Mesenchymal stem cell (in vitro differentiated cells and primary cell): Measurements from ENCODE around the gene MEGF11.

Experiments
- DNase-seq: peaks from one replicate; pipeline ENCODE4 v3.0.0-alpha.2; 2013
- H2AFZ ChIP-seq: one replicate; pipeline ENCODE4 v1.6.1; 2013; ENCODE audit warnings: low read depth, mild to moderate bottlenecking, control low read depth, inconsistent platforms, low read length, moderate library complexity
- H2AK5ac ChIP-seq: 2 replicates; pipeline ENCODE4 v1.6.1; 2013; ENCODE audit warnings: low read length, moderate library complexity, mild to moderate bottlenecking, inconsistent platforms; ENCODE audit not compliant: severe bottlenecking
- H2BK120ac ChIP-seq: one replicate; pipeline ENCODE4 v1.6.1; 2013; ENCODE audit warnings: low read depth, mild to moderate bottlenecking, inconsistent platforms, low read length, moderate library complexity
- H2BK12ac ChIP-seq, 2 experiments: one replicate each; pipeline ENCODE4 v1.6.1; 2013; ENCODE audit warnings: inconsistent platforms in 2 of 2, low read length in 2 of 2, mild to moderate bottlenecking in 2 of 2, moderate library complexity in 2 of 2, control low read depth in 1 of 2
- H2BK15ac ChIP-seq: one replicate; pipeline ENCODE4 v1.6.1; 2013; ENCODE audit warnings: mild to moderate bottlenecking, low read depth, inconsistent platforms; ENCODE audit not compliant: poor library complexity, severe bottlenecking
- H2BK5ac ChIP-seq: 2 replicates; pipeline ENCODE4 v1.6.1; 2013; ENCODE audit warnings: low read depth, mild to moderate bottlenecking, low read length, control low read depth, inconsistent platforms; ENCODE audit not compliant: poor library complexity, severe bottlenecking
- H3K14ac ChIP-seq, 2 experiments: one replicate each; pipeline ENCODE4 v1.6.1; 2013; ENCODE audit warnings: inconsistent platforms in 2 of 2, low read length in 2 of 2, control low read depth in 1 of 2, mild to moderate bottlenecking in 1 of 2, moderate library complexity in 1 of 2
- H3K18ac ChIP-seq, 2 experiments: one replicate each; pipeline ENCODE4 v1.6.1; 2013; ENCODE audit warnings: inconsistent platforms in 2 of 2, low read length in 2 of 2, control low read depth in 1 of 2, low read depth in 1 of 2, mild to moderate bottlenecking in 1 of 2
- H3K23ac ChIP-seq, 2 experiments: one replicate each; pipeline ENCODE4 v1.6.1; 2013; ENCODE audit warnings: inconsistent platforms in 2 of 2, low read length in 2 of 2, mild to moderate bottlenecking in 2 of 2, moderate library complexity in 2 of 2, control low read depth in 1 of 2
- H3K27ac ChIP-seq: 2 replicates; pipeline ENCODE4 v1.5.1; 2013; ENCODE audit warnings: mild to moderate bottlenecking, moderate library complexity, low read length, control low read depth, inconsistent platforms; ENCODE audit not compliant: poor library complexity, severe bottlenecking
- H3K27me3 ChIP-seq, 2 experiments: 2 replicates each; pipeline versions ENCODE4 v1.6.1 to v1.7.0; 2013; ENCODE audit warnings: low read length in 2 of 2, mild to moderate bottlenecking in 2 of 2, moderate library complexity in 2 of 2, control low read depth in 1 of 2, inconsistent platforms in 1 of 2; ENCODE audit not compliant: control insufficient read depth in 1 of 2, insufficient read depth in 1 of 2
- H3K36me3 ChIP-seq, 2 experiments: 2 replicates each; pipeline versions ENCODE4 v1.6.1 to v1.7.0; 2013; ENCODE audit warnings: low read length in 2 of 2, control low read depth in 1 of 2, inconsistent platforms in 1 of 2, low read depth in 1 of 2, mild to moderate bottlenecking in 1 of 2; ENCODE audit not compliant: insufficient read depth in 2 of 2, control insufficient read depth in 1 of 2
- H3K4ac ChIP-seq, 2 experiments: one replicate each; pipeline ENCODE4 v1.6.1; 2013; ENCODE audit warnings: inconsistent platforms in 2 of 2, low read length in 2 of 2, mild to moderate bottlenecking in 2 of 2, moderate library complexity in 2 of 2, control low read depth in 1 of 2, low read depth in 1 of 2
- H3K4me1 ChIP-seq: 2 replicates; pipeline ENCODE4 v1.6.1; 2013; ENCODE audit warnings: low read depth, low read length, control low read depth; ENCODE audit not compliant: control insufficient read depth, insufficient read depth
- H3K4me2 ChIP-seq: 2 replicates; pipeline ENCODE4 v1.6.1; 2013; ENCODE audit warnings: low read length, mild to moderate bottlenecking, inconsistent platforms; ENCODE audit not compliant: poor library complexity, severe bottlenecking
- H3K4me3 ChIP-seq, 2 experiments: 2 replicates each; pipeline versions ENCODE4 v1.5.1 to v1.7.0; 2013; ENCODE audit warnings: low read length in 2 of 2, mild to moderate bottlenecking in 2 of 2, control low read depth in 1 of 2, low read depth in 1 of 2; ENCODE audit not compliant: insufficient read depth in 1 of 2
- H3K79me1 ChIP-seq: replicated peaks from 2 replicates; pipeline ENCODE4 v1.6.1; 2013; ENCODE audit warnings: mild to moderate bottlenecking, control low read depth, low read length, inconsistent platforms; ENCODE audit not compliant: poor library complexity, severe bottlenecking
- H3K9ac ChIP-seq: 2 replicates; pipeline ENCODE4 v1.7.0; 2013; ENCODE audit warnings: mild to moderate bottlenecking, low read length, moderate library complexity
- H3K9me3 ChIP-seq: 2 replicates; pipeline ENCODE4 v1.7.0; 2013; ENCODE audit warnings: mild to moderate bottlenecking, low read length; ENCODE audit not compliant: control insufficient read depth
- H4K8ac ChIP-seq: one replicate; pipeline ENCODE4 v1.6.1; 2013; ENCODE audit warnings: inconsistent platforms, mild to moderate bottlenecking, low read length, moderate library complexity
- H4K91ac ChIP-seq: one replicate; pipeline ENCODE4 v1.6.1; 2013; ENCODE audit warnings: mild to moderate bottlenecking, low read length, inconsistent platforms
- WGBS: methylation state at CpG from one replicate; pipeline ENCODE4 v1.1.7; 2013; ENCODE audit warnings: mixed read lengths; 5-methylcytosine and 5-hydroxymethylcytosine counted together

MEGF11 gene

DNA sequence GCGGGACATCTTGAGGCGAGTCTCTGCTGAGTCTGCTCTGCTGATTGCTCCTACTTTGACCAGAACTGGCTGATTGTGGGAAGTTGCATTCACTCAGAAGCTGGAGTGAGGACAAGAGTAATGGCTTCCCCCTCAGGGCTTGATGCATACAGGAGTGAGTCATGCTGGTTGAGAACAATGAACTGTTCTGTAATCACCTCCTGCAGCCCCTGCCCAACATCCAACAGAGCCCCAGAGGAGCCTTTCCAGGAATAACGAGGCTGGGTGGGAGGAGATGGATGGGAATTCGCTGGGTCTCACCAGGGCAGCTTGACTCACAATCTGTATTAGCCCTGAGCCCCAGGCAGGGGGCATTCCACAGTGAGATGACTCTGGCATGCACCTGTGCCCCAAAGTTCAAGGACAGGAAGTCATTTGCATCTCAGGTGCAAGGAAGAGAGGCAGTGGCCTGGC, 299.2 kb downstream of the MEGF11 start:
- peaks cover 37 to 62% of the 10 kb centered on the region in 2 experiments for H3K27me3 ChIP-seq
- no peak overlapping the region for H3K9ac ChIP-seq
- no peak overlapping the region for H3K18ac ChIP-seq
- DNase-seq, result no peak
- no peak overlapping the region for H2AK5ac ChIP-seq
- H3K23ac ChIP-seq, result no peak overlapping the region
- H3K27ac ChIP-seq, result no peak overlapping the region
- no peak overlapping the region for H2AFZ ChIP-seq
- H3K79me1 ChIP-seq, result no peaks in the 10 kb centered on the region
- no peak overlapping the region for H3K4ac ChIP-seq
- H3K4me3 ChIP-seq, result no peak overlapping the region
- H2BK12ac ChIP-seq, result no peak overlapping the region
- H3K4me1 ChIP-seq, result peaks cover 3% of the 10 kb centered on the region
- no peak overlapping the region for H4K8ac ChIP-seq
- H2BK120ac ChIP-seq, result no peak overlapping the region
- H3K4me2 ChIP-seq, result no peak overlapping the region
- H2BK5ac ChIP-seq, result no peak overlapping the region
- H3K9me3 ChIP-seq, result no peaks in the 10 kb centered on the region
- no peak overlapping the region for H3K14ac ChIP-seq
- no peak overlapping the region for H2BK15ac ChIP-seq
- H4K91ac ChIP-seq, result no peak overlapping the region
- H3K36me3 ChIP-seq, result no peaks in the 10 kb centered on the region
- WGBS, result 47% methylated on average over 4 of the region's 4 CpGs

DNA sequence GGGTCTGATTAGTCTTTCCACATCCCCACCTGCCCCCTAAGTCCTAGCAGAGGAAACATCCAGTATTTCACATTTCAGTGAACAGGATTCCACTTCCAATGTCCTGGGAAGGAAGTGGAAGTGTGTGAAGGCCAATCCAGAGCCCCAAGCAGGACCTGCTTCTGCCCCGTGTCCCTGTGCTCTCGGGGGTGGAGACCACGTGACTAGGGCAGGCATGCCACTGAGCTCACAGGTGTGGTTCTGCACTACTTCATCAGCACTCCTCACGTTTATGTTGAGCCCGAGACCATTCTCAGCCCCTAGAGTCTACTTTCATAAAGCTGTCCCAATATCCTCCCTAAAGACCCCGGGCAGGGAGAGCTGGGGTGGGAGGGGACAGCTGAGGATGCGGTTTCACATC, 299.9 kb downstream of the MEGF11 start:
- no peak overlapping the region for H3K4ac ChIP-seq
- no peaks in the 10 kb centered on the region for H3K79me1 ChIP-seq

DNA sequence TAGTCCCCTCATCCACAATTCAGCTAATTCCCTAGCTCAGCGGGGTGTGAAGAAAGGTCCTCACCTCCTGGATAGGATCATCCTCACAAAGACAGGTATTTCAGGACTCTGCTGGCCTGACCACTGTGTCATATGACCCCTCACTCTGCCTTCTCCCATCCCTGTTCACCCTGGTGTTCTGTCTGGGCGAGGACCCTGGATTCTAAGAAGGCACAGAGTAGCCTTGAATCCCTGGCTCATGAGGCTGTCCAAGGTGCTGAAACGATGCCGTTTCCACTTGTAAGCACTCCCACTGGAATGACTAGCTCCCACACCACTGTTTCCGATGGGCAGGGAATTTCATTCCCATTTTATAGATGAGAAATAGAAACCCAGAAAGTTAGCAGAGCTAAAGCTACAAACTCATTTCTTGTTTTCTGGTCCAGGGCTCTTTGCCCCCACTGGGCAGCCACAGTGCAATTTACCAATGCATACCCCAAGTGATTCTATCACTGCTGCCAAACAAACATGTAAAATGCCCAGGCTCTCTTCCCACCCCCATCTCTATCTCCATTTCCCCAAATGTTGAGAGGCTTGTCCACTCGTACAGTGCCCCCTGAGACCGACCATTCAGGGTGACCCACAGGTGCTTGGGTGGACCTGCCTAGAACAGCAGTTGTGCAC, 301.0 kb downstream of the MEGF11 start:
- Histone ChIP-seq H3K23ac (no peak overlapping the region), H2BK5ac (no peak overlapping the region), H2BK15ac (no peak overlapping the region), H3K9me3 (no peaks in the 10 kb centered on the region), H3K27me3 (peaks cover 35 to 49% of the 10 kb centered on the region in 2 experiments), H3K4me2 (no peak overlapping the region), H2AFZ (no peak overlapping the region), H3K4ac (no peak overlapping the region), H3K18ac (no peak overlapping the region), H4K8ac (no peak overlapping the region), H3K14ac (no peak overlapping the region), H2BK12ac (no peak overlapping the region), H2AK5ac (no peak overlapping the region), H3K9ac (no peak overlapping the region), H4K91ac (no peak overlapping the region), H3K4me3 (no peak overlapping the region), H3K27ac (no peak overlapping the region), H3K36me3 (no peaks in the 10 kb centered on the region), H3K4me1 (peaks cover 3% of the 10 kb centered on the region), H3K79me1 (no peaks in the 10 kb centered on the region), H2BK120ac (no peak overlapping the region)
- WGBS, result 43% methylated on average over 7 of the region's 7 CpGs
- DNase-seq, result peak; percentile 69

More for the DNA sequence above, 299.9 kb downstream of the MEGF11 start:
- H3K27me3 ChIP-seq, result peaks cover 38 to 60% of the 10 kb centered on the region in 2 experiments
- H2BK15ac ChIP-seq, result no peak overlapping the region
- no peak overlapping the region for H3K18ac ChIP-seq
- H3K4me1 ChIP-seq, result peaks cover 3% of the 10 kb centered on the region
- no peak overlapping the region for H2BK120ac ChIP-seq
- no peaks in the 10 kb centered on the region for H3K36me3 ChIP-seq
- no peaks in the 10 kb centered on the region for H3K9me3 ChIP-seq
- H3K4me3 ChIP-seq, result no peak overlapping the region
- no peak overlapping the region for H4K8ac ChIP-seq
- H2AFZ ChIP-seq, result no peak overlapping the region
- no peak overlapping the region for H3K4me2 ChIP-seq
- 65% methylated on average over 5 of the region's 7 CpGs for WGBS
- H3K27ac ChIP-seq, result no peak overlapping the region
- H3K23ac ChIP-seq, result no peak overlapping the region
- H4K91ac ChIP-seq, result no peak overlapping the region
- H2AK5ac ChIP-seq, result no peak overlapping the region
- no peak overlapping the region for H2BK12ac ChIP-seq
- no peak overlapping the region for H3K9ac ChIP-seq
- H2BK5ac ChIP-seq, result no peak overlapping the region
- H3K14ac ChIP-seq, result no peak overlapping the region
- DNase-seq, result no peak

DNA sequence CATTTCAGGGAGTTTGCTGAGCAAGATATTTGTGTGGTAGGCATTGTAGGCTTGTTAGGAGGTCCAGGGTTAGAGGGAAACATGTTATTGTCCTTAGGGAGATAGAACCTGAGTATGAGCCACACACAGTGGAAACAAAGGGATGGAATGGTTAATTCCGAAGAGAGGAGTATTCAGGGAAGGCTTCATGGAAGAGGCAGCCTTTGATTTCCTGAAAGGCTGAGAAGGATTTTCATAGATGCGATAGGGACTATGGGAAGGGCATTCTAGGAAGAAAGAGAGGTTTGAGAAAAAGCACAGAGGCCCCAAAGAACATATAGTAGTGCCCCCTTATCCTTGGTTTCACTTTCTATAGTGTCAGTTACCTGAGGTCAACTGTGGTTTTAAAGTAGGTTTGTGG, 302.5 kb downstream of the MEGF11 start:
- no peaks in the 10 kb centered on the region for H3K79me1 ChIP-seq
- no peak overlapping the region for H2AFZ ChIP-seq
- H2BK15ac ChIP-seq, result no peak overlapping the region
- no peak overlapping the region for H3K18ac ChIP-seq
- no peaks in the 10 kb centered on the region for H3K36me3 ChIP-seq
- no peaks in the 10 kb centered on the region for H3K9me3 ChIP-seq
- H3K4me3 ChIP-seq, result no peak overlapping the region
- no peak overlapping the region for H2AK5ac ChIP-seq
- no peak overlapping the region for H3K4ac ChIP-seq
- no peak overlapping the region for H3K4me2 ChIP-seq
- no peak for DNase-seq
- peaks cover 3% of the 10 kb centered on the region for H3K4me1 ChIP-seq
- H4K91ac ChIP-seq, result no peak overlapping the region
- no peak overlapping the region for H2BK120ac ChIP-seq
- H3K27me3 ChIP-seq, result peaks cover 34 to 41% of the 10 kb centered on the region in 2 experiments
- no peak overlapping the region for H2BK12ac ChIP-seq
- no peak overlapping the region for H3K27ac ChIP-seq
- H3K9ac ChIP-seq, result no peak overlapping the region
- no peak overlapping the region for H4K8ac ChIP-seq
- H3K14ac ChIP-seq, result no peak overlapping the region
- H2BK5ac ChIP-seq, result no peak overlapping the region
- H3K23ac ChIP-seq, result no peak overlapping the region
- 79% methylated on average over 2 of the region's 2 CpGs for WGBS
